HEK293 (cell line): ENCODE measurements around the gene AUH.

Experiments used
- CTCF ChIA-PET: fragments of 350-600 bp; formaldehyde crosslinking; extraction: SDS; loops from one replicate; lab custom pipeline; 2021; ENCODE audit warnings: antibody characterized with exemption; lab: Yijun Ruan, JAX
- POLR2A ChIA-PET: fragments of 300-600 bp; formaldehyde crosslinking; extraction: SDS; loops from one replicate; lab custom pipeline; 2020; ENCODE audit warnings: antibody characterized with exemption, inconsistent platforms; lab: Yijun Ruan, JAX
- H3K27ac ChIP-seq: fragments of 200-500 bp; sonication (Bioruptor generic); 2 replicates; pipeline ENCODE4 v1.5.1; 2014; ENCODE audit warnings: low read depth, low read length, control low read depth, inconsistent platforms; ENCODE audit errors: extremely low read depth
- H3K36me3 ChIP-seq, 2 experiments: fragments of 200-500 bp in 1 of 2; sonication (Bioruptor generic) in 1 of 2; 1 replicate in 1 of 2; 2 replicates in 1 of 2; pipeline ENCODE4 v1.5.1; 2014 to 2017; ENCODE audit warnings: inconsistent platforms in 2 of 2, low read length in 2 of 2; ENCODE audit not compliant: control insufficient read depth in 2 of 2, insufficient read depth in 1 of 2
- H3K4me1 ChIP-seq: fragments of 200-500 bp; sonication (Bioruptor generic); 2 replicates; pipeline ENCODE4 v1.5.1; 2014; ENCODE audit warnings: mild to moderate bottlenecking, low read length, inconsistent platforms; ENCODE audit not compliant: control insufficient read depth, insufficient read depth
- H3K4me3 ChIP-seq: 2 replicates; pipeline ENCODE4 v1.5.1; 2011; ENCODE audit warnings: low read depth, mild to moderate bottlenecking, control low read depth, low read length, moderate library complexity
- H3K9me3 ChIP-seq: fragments of 200-500 bp; sonication (Bioruptor generic); 2 replicates; pipeline ENCODE4 v1.5.1; 2014; ENCODE audit warnings: low read depth, low read length, inconsistent platforms; ENCODE audit not compliant: control insufficient read depth, insufficient read depth
- MZF1 ChIP-seq: fragments of 450-650 bp; formaldehyde crosslinking; IDR thresholded peaks from 2 replicates; pipeline ENCODE4 v1.5.1; 2017; ENCODE audit warnings: missing biosample characterization, missing genetic modification characterization, borderline replicate concordance
- SALL2 ChIP-seq: fragments of 450-650 bp; formaldehyde crosslinking; IDR thresholded peaks from 2 replicates; pipeline ENCODE4 v1.5.0; 2017; ENCODE audit warnings: missing biosample characterization, mild to moderate bottlenecking, missing genetic modification characterization, borderline replicate concordance
- ZBTB26 ChIP-seq: fragments of 450-650 bp; formaldehyde crosslinking; optimal IDR thresholded peaks from 2 replicates; pipeline ENCODE3; 2016; ENCODE audit warnings: missing biosample characterization, mild to moderate bottlenecking, missing genetic modification characterization
- ZNF121 ChIP-seq: fragments of 450-650 bp; formaldehyde crosslinking; IDR thresholded peaks from 2 replicates; pipeline ENCODE4 v1.5.1; 2016; ENCODE audit warnings: missing biosample characterization, missing genetic modification characterization
- ZNF184 ChIP-seq: fragments of 450-650 bp; IDR thresholded peaks from 2 replicates; pipeline ENCODE4 v1.5.1; 2018; ENCODE audit warnings: missing biosample characterization, mild to moderate bottlenecking, missing genetic modification characterization
- ZNF202 ChIP-seq: fragments of 450-650 bp; formaldehyde crosslinking; IDR thresholded peaks from 2 replicates; pipeline ENCODE4 v1.5.1; 2016; ENCODE audit warnings: missing biosample characterization, missing genetic modification characterization, borderline replicate concordance
- ZNF239 ChIP-seq: fragments of 450-650 bp; formaldehyde crosslinking; IDR thresholded peaks from 2 replicates; pipeline ENCODE4 v1.5.1; 2016; ENCODE audit warnings: missing biosample characterization, missing genetic modification characterization
- ZNF26 ChIP-seq: fragments of 450-650 bp; formaldehyde crosslinking; IDR thresholded peaks from 2 replicates; pipeline ENCODE4 v1.5.1; 2016; ENCODE audit warnings: missing biosample characterization, missing genetic modification characterization
- ZNF292 ChIP-seq: fragments of 450-650 bp; formaldehyde crosslinking; IDR thresholded peaks from 2 replicates; pipeline ENCODE4 v1.5.1; 2016; ENCODE audit warnings: low read depth, missing biosample characterization, missing genetic modification characterization, borderline replicate concordance
- ZNF341 ChIP-seq: fragments of 450-650 bp; formaldehyde crosslinking; IDR thresholded peaks from 2 replicates; pipeline ENCODE4; 2016; ENCODE audit warnings: low read depth, missing biosample characterization, missing genetic modification characterization
- ZNF37A ChIP-seq: fragments of 450-650 bp; IDR thresholded peaks from 2 replicates; pipeline ENCODE4 v1.5.1; 2018; ENCODE audit warnings: missing biosample characterization, missing genetic modification characterization
- ZNF423 ChIP-seq: fragments of 450-650 bp; formaldehyde crosslinking; IDR thresholded peaks from 2 replicates; pipeline ENCODE4 v1.5.1; 2016; ENCODE audit warnings: missing biosample characterization, missing genetic modification characterization
- ZNF529 ChIP-seq: fragments of 450-650 bp; formaldehyde crosslinking; IDR thresholded peaks from 2 replicates; pipeline ENCODE4 v1.5.1; 2017; ENCODE audit warnings: missing genetic modification characterization, missing biosample characterization; ENCODE audit not compliant: insufficient replicate concordance
- ZNF530 ChIP-seq: fragments of 450-650 bp; formaldehyde crosslinking; IDR thresholded peaks from 2 replicates; pipeline ENCODE4 v1.5.1; 2016; ENCODE audit warnings: low read depth, missing biosample characterization, missing genetic modification characterization
- ZNF555 ChIP-seq: fragments of 450-650 bp; formaldehyde crosslinking; conservative IDR thresholded peaks from 2 replicates; pipeline ENCODE4 v1.5.1; 2017; ENCODE audit warnings: missing biosample characterization, mild to moderate bottlenecking, missing genetic modification characterization, inconsistent platforms
- ZNF571 ChIP-seq: fragments of 450-650 bp; formaldehyde crosslinking; IDR thresholded peaks from 2 replicates; pipeline ENCODE4 v1.5.0; 2017; ENCODE audit warnings: missing biosample characterization, missing genetic modification characterization
- ZNF596 ChIP-seq: fragments of 450-650 bp; IDR thresholded peaks from 2 replicates; pipeline ENCODE4 v1.5.0; 2018; ENCODE audit warnings: missing biosample characterization, mild to moderate bottlenecking, missing genetic modification characterization, moderate library complexity
- ZNF623 ChIP-seq: fragments of 450-650 bp; formaldehyde crosslinking; IDR thresholded peaks from 2 replicates; pipeline ENCODE4 v1.5.1; 2016; ENCODE audit warnings: missing biosample characterization, missing genetic modification characterization
- ZNF624 ChIP-seq: fragments of 450-650 bp; formaldehyde crosslinking; IDR thresholded peaks from 2 replicates; pipeline ENCODE4 v1.5.1; 2017; ENCODE audit warnings: missing biosample characterization, missing genetic modification characterization
- ZNF701 ChIP-seq: fragments of 450-650 bp; formaldehyde crosslinking; IDR thresholded peaks from 2 replicates; pipeline ENCODE4 v1.5.1; 2016; ENCODE audit warnings: missing biosample characterization, missing genetic modification characterization
- ZNF76 ChIP-seq: fragments of 450-650 bp; formaldehyde crosslinking; IDR thresholded peaks from 2 replicates; pipeline ENCODE4; 2016; ENCODE audit warnings: low read depth, missing biosample characterization, missing genetic modification characterization, borderline replicate concordance
- ZNF777 ChIP-seq: fragments of 450-650 bp; formaldehyde crosslinking; IDR thresholded peaks from 2 replicates; pipeline ENCODE4 v1.5.1; 2017; ENCODE audit warnings: missing biosample characterization, missing genetic modification characterization, borderline replicate concordance
- ZNF791 ChIP-seq: fragments of 450-650 bp; formaldehyde crosslinking; IDR thresholded peaks from 2 replicates; pipeline ENCODE4 v1.5.1; 2016; ENCODE audit warnings: missing biosample characterization, missing genetic modification characterization

Gene AUH

GRCh38 chr9:91393826-91394225 is 32.1 kb upstream of the AUH start (continued):
- TF ChIP-seq ZNF555 (tag by site-specific recombination) (no peak), ZNF596 (tag by site-specific recombination) (no peak), ZNF624 (tag by site-specific recombination) (no peak), ZNF184 (tag by site-specific recombination) (no peak), ZNF341 (tag by site-specific recombination) (no peak), ZNF76 (no peak), ZNF239 (tag by site-specific recombination) (no peak), ZBTB26 (tag by site-specific recombination) (no peak), ZNF791 (tag by site-specific recombination) (no peak)

- ChIA-PET CTCF (no interaction called here), POLR2A (no interaction called here)
- H3K36me3 ChIP-seq, result no peaks in the 10 kb centered on the region
Observed at GRCh38 chr9:91392435-91392834, 30.7 kb upstream of the AUH start.

GRCh38 chr9:91391818-91392217 is 30.1 kb upstream of the AUH start:
- Histone ChIP-seq H3K4me1 (no peaks in the 10 kb centered on the region), H3K9me3 (no peaks in the 10 kb centered on the region), H3K4me3 (no peak overlapping the region), H3K27ac (no peak overlapping the region), H3K36me3 (no peaks in the 10 kb centered on the region)
- TF ChIP-seq ZNF292 (no peak), ZNF423 (tag by site-specific recombination) (no peak), ZNF701 (tag by site-specific recombination) (no peak), ZNF529 (no peak), ZNF777 (no peak), ZNF623 (no peak), ZNF530 (tag by site-specific recombination) (no peak), ZNF571 (tag by site-specific recombination) (no peak), MZF1 (tag by site-specific recombination) (no peak)
- ChIA-PET CTCF (no interaction called here), POLR2A (no interaction called here)

More at GRCh38 chr9:91392435-91392834, 30.7 kb upstream of the AUH start:
- Histone ChIP-seq H3K4me3 (no peak overlapping the region), H3K27ac (no peak overlapping the region), H3K9me3 (no peaks in the 10 kb centered on the region), H3K4me1 (no peaks in the 10 kb centered on the region)
- TF ChIP-seq ZNF121 (tag by site-specific recombination) (no peak), ZNF777 (no peak), ZNF37A (no peak), ZNF202 (tag by site-specific recombination) (no peak), SALL2 (no peak), ZNF26 (no peak)
